Heart left ventricle (tissue), 16 donors: ENCODE measurements around the gene RNF141. TPM values are rescaled to one million over a fixed set of nuclear protein-coding genes. Genes with fewer than 3 reads are reported as not detected.

ENCODE experiments used
- ATAC-seq, 4 donors: fragments of 200-7000 bp; cut with Tn5 transposase; one replicate each; pipeline ENCODE4 v1.9.1; 2020 to 2022; ENCODE audit warnings: moderate library complexity in 4 of 4, mild to moderate bottlenecking in 3 of 4, moderate number of reproducible peaks in 1 of 4
- DNase-seq, 5 donors: peaks; one replicate each; pipeline ENCODE4 v3.0.0-alpha.2; 2020
- H3K27ac ChIP-seq, 12 donors: fragments of 200-600 bp; sonication (generic) in 4 of 12; one replicate each; pipeline versions ENCODE4 v1.5.0 to v1.8.0; 2016 to 2022; ENCODE audit warnings: mild to moderate bottlenecking in 2 of 12
- H3K27me3 ChIP-seq, 9 donors: fragments of 200-600 bp; sonication (generic) in 2 of 9; one replicate each; pipeline versions ENCODE4 v1.5.1 to v1.8.0; 2016 to 2022; ENCODE audit warnings: mild to moderate bottlenecking in 3 of 9
- H3K36me3 ChIP-seq, 9 donors: fragments of 200-600 bp; sonication (generic) in 2 of 9; one replicate each; pipeline versions ENCODE4 v1.5.0 to v1.8.0; 2018 to 2022; ENCODE audit warnings: mild to moderate bottlenecking in 2 of 9
- H3K4me1 ChIP-seq, 12 donors: fragments of 200-600 bp; sonication (generic) in 4 of 12; one replicate each; pipeline versions ENCODE4 v1.5.0 to v1.8.0; 2016 to 2022; ENCODE audit warnings: mild to moderate bottlenecking in 3 of 12
- H3K4me3 ChIP-seq, 12 donors: fragments of 200-600 bp; sonication (generic) in 4 of 12; one replicate each; pipeline versions ENCODE4 v1.5.0 to v1.8.0; 2017 to 2022; ENCODE audit warnings: mild to moderate bottlenecking in 9 of 12, moderate library complexity in 4 of 12
- H3K9me3 ChIP-seq, 12 donors: fragments of 200-600 bp; sonication (generic) in 4 of 12; one replicate each; pipeline versions ENCODE4 v1.5.0 to v1.8.0; 2016 to 2022; ENCODE audit warnings: mild to moderate bottlenecking in 1 of 12
- CTCF ChIP-seq, 12 donors: fragments of 200-600 bp; sonication (generic) in 4 of 12; IDR thresholded peaks; one replicate each; pipeline versions ENCODE4 v1.5.0 to v1.8.0; 2018 to 2022; ENCODE audit warnings: antibody characterized with exemption in 12 of 12, mild to moderate bottlenecking in 5 of 12
- POLR2A ChIP-seq, 2 donors: fragments of 450-650 bp; IDR thresholded peaks; one replicate each; pipeline ENCODE4 v1.6.1; 2017; ENCODE audit warnings: antibody characterized with exemption in 2 of 2, mild to moderate bottlenecking in 2 of 2, moderate library complexity in 2 of 2
- WGBS, 4 donors: extraction: QIAGEN DNeasy Blood & Tissue Kit in 2 of 4; methylation state at CpG; one replicate each; pipeline versions ENCODE4 v1.1.5 to v1.1.7; 2013 to 2018; 5-methylcytosine and 5-hydroxymethylcytosine counted together
- intact Hi-C, 10 donors: fragments of 100-400 bp; cut with DNase I; formaldehyde crosslinking; loops; one replicate each; pipeline versions ENCODE4 v1.11.1 to v1.14.2; 2022
- microRNA counts, 2 donors: library from miRNA; unstranded; fragments of <30 nt; microRNA quantifications; one replicate each; lab custom pipeline; 2016
- polyA plus RNA-seq, 2 donors: library from polyadenylated mRNA; stranded (reverse); fragments of 200-250 nt; gene quantifications; one replicate each; pipeline ENCODE4 v1.2.3, GENCODE V29; 2013
- total RNA-seq, 9 donors: library from RNA; depleted of rRNA in 2 of 9; stranded (reverse); fragments of >200 nt in 2 of 9; fragmentation: NEBNext Ultra II Directional in 3 of 9; extraction: Animal tissue kit (Norgen Biotek cat#: 25700) in 3 of 9; gene quantifications; one replicate each; pipeline versions ENCODE4 v1.1.0 to v1.2.4, GENCODE V29; 2016 to 2023
- donor health status: ischemic (EF 13 %, LVEDD 7.1; RV severe dilation, severe dysfunction).
- donor health status: healthy with polysubstance abuse.
- donor health status: DM: no; HTN: yes; CAD: no.
- donor health status: DM: no; HTN: no; CAD: no.
- donor health status: ischemic (EF 25% LVEDD 6.9; RV normal size, moderate dysfunction).
- donor health status: ischemic (EF 25% LVEDD 5.7; RV mildly dilated, moderate dysfunction).
- donor health status: healthy.
- donor health status: DM: yes; HTN: yes; CAD: no.
- donor health status: ischemic (EF 35%, LVEDD 5.7; RV mildly dilated, moderate dysfunction).
- donor health status: nonischemic (EF 11% LVEDD 7.7; RV severe dilation, severe dysfunction).
- donor health status: DM: yes; HTN: yes; CAD: no.
- donor health status: PGD.
- donor health status: ischemic (EF 29% LVEDD 5.4; RV normal size, mild dysfunction).
- donor health status: nonischemic (EF 23%, LVEDD 6.1; RV moderate dilation, normal function).

The RNF141 gene
- total and polyA plus RNA-seq, 11 donors: 7.8 to 42.8 (median 30.7) TPM

- Histone ChIP-seq H3K4me3 (no peak overlapping the region), H3K4me1 (no peaks in the 10 kb centered on the region), H3K9me3 (no peaks in the 10 kb centered on the region), H3K36me3 (peaks cover 0 to 9% (median 0%) of the 10 kb centered on the region in 9 donors), H3K27ac (no peak overlapping the region), H3K27me3 (no peaks in the 10 kb centered on the region)
- TF ChIP-seq CTCF (IDR thresholded peaks at IDR 0.05) (no peak), POLR2A (IDR thresholded peaks at IDR 0.05) (no peak)
- DNase-seq (no peak), ATAC-seq (no peak)
- WGBS, 4 donors: 89 to 100% (median 94%) methylated on average over 1 of the region's 1 CpG
- intact Hi-C loops: no loop called here
Observed at GRCh38 chr11:10476342-10476741, 64.6 kb downstream of the RNF141 start.

GRCh38 chr11:10474551-10474950, 66.4 kb downstream of the RNF141 start:
- Histone ChIP-seq H3K4me1 (no peaks in the 10 kb centered on the region), H3K9me3 (peaks cover 0 to 9% (median 0%) of the 10 kb centered on the region in 12 donors), H3K27me3 (no peaks in the 10 kb centered on the region), H3K36me3 (no peaks in the 10 kb centered on the region), H3K4me3 (no peak overlapping the region), H3K27ac (no peak overlapping the region)
- intact Hi-C loops: no loop called here
- DNase-seq (no peak), ATAC-seq (no peak)
- TF ChIP-seq POLR2A (IDR thresholded peaks at IDR 0.05): no peak
- TF ChIP-seq CTCF (IDR thresholded peaks at IDR 0.05): no peak
- 94 to 100% (median 96%) methylated on average over 2 of the region's 2 CpGs for WGBS, 4 donors

- intact Hi-C loops: no loop called here
- DNase-seq: no peak
- H3K27ac ChIP-seq: no peak overlapping the region
Observed at GRCh38 chr11:10473371-10473770, 67.6 kb downstream of the RNF141 start.

GRCh38 chr11:10462746-10463300, 78.2 kb downstream of the RNF141 start:
- peaks cover 0 to 44% (median 0%) of the 10 kb centered on the region in 9 donors for H3K36me3 ChIP-seq

More at GRCh38 chr11:10473371-10473770, 67.6 kb downstream of the RNF141 start:
- H3K4me1 ChIP-seq: no peaks in the 10 kb centered on the region
- WGBS, 4 donors: 79 to 87% (median 81%) methylated on average over 3 to 4 of the region's 4 CpGs
- TF ChIP-seq CTCF (IDR thresholded peaks at IDR 0.05) (no peak), POLR2A (IDR thresholded peaks at IDR 0.05) (no peak)
- ATAC-seq: no peak
- no peak overlapping the region for H3K4me3 ChIP-seq
- H3K27me3 ChIP-seq: no peaks in the 10 kb centered on the region
- peaks cover 0 to 9% (median 0%) of the 10 kb centered on the region in 12 donors for H3K9me3 ChIP-seq
- H3K36me3 ChIP-seq: no peaks in the 10 kb centered on the region

More at GRCh38 chr11:10462746-10463300, 78.2 kb downstream of the RNF141 start:
- TF ChIP-seq POLR2A (IDR thresholded peaks at IDR 0.05) (no peak), CTCF (IDR thresholded peaks at IDR 0.05) (no peak)
- Histone ChIP-seq H3K4me3 (no peak overlapping the region), H3K9me3 (no peaks in the 10 kb centered on the region), H3K4me1 (peaks cover 0 to 31% (median 0%) of the 10 kb centered on the region in 12 donors), H3K27ac (no peak overlapping the region), H3K27me3 (no peaks in the 10 kb centered on the region)
- WGBS, 4 donors: 93 to 96% (median 94%) methylated on average over 5 of the region's 5 CpGs
- no peak for ATAC-seq
- intact Hi-C loops: no loop called here
- no peak for DNase-seq

MicroRNA genes within 50 kb of the gene (microRNA counts, 767-probe panel; counts per million panel counts)
- 0 to 886 counts per million in 2 donors for microRNA hsa-miR-4485 (lab: Ali Mortazavi, UCI)

Other genes starting within 250 kb of the RNF141 start
- 10 to 100 TPM; 15.3 to 33.9 (median 21.5) TPM for gene SBF2, start 247.0 kb downstream of the RNF141 start, total RNA-seq
- 10 to 100 TPM; 10.4 to 12.5 TPM for gene SBF2, start 247.0 kb downstream of the RNF141 start, polyA plus RNA-seq
- 10 to 100 TPM in 6 of 9 donors, 1 to 10 TPM in 3; 6.9 to 52.4 (median 16.8) TPM for gene ADM, start 236.1 kb downstream of the RNF141 start, total RNA-seq
- gene ADM, start 236.1 kb downstream of the RNF141 start, polyA plus RNA-seq: 100 to 1,000 TPM in 1 of 2 donors, 10 to 100 TPM in 1; 14.6 to 154 TPM
- gene AMPD3, start 85.9 kb downstream of the RNF141 start, total RNA-seq: 10 to 100 TPM in 1 of 9 donors, 1 to 10 TPM in 8; 2.3 to 16.8 (median 3.0) TPM
- 1 to 10 TPM; 1.0 to 1.1 TPM for gene AMPD3, start 85.9 kb downstream of the RNF141 start, polyA plus RNA-seq
- gene LYVE1, start 27.5 kb upstream of the RNF141 start, total RNA-seq: 100 to 1,000 TPM in 1 of 9 donors, 10 to 100 TPM in 7, 1 to 10 TPM in 1; 8.1 to 163 (median 36.6) TPM
- gene LYVE1, start 27.5 kb upstream of the RNF141 start, polyA plus RNA-seq: 10 to 100 TPM in 1 of 2 donors, 1 to 10 TPM in 1; 8.5 to 15.5 TPM
- gene IRAG1, start 152.6 kb upstream of the RNF141 start, total RNA-seq: 10 to 100 TPM in 1 of 9 donors, 1 to 10 TPM in 8; 3.7 to 10.6 (median 6.2) TPM
- gene IRAG1, start 152.6 kb upstream of the RNF141 start, polyA plus RNA-seq: 1 to 10 TPM; 3.0 to 3.4 TPM
- 10 to 100 TPM; 14.7 to 28.4 (median 20.8) TPM for gene CTR9, start 210.1 kb upstream of the RNF141 start, total RNA-seq
- gene CTR9, start 210.1 kb upstream of the RNF141 start, polyA plus RNA-seq: 10 to 100 TPM in 1 of 2 donors, 1 to 10 TPM in 1; 9.4 to 18.3 TPM